Stimulated activated CD4-positive, alpha-beta T cell treated with anti-CD3 and anti-CD28 coated beads, Interleukin-1b, Interleukin-23, amount 100 ng/mL, for 1 hour (primary cell): ENCODE results near the gene ANKRD17.

Experiments used
- DNase-seq, 2 donors: peaks; one replicate each; pipeline ENCODE4 v3.0.0-alpha.2; 2020; ENCODE audit warnings: low read depth in 2 of 2

Gene ANKRD17

DNA sequence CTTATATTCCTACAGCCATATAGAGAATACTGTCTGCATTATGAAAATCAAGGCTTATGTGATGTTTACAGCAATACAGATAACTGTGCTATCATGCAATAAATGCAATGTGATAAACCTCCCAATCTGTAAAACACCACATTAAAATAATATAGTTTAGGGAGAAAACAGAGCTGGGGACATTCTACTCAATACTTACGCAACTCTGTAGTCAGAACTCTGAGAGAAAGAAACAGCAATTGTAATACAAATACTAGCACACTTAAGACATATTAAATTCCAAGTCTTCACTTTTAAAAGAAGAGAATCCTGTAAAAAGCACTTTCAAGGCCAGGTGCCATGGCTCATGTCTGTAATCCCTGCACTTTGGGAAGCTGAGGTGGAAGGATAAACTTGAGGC is 61.4 kb downstream of the ANKRD17 start:
- no peak for DNase-seq

DNA sequence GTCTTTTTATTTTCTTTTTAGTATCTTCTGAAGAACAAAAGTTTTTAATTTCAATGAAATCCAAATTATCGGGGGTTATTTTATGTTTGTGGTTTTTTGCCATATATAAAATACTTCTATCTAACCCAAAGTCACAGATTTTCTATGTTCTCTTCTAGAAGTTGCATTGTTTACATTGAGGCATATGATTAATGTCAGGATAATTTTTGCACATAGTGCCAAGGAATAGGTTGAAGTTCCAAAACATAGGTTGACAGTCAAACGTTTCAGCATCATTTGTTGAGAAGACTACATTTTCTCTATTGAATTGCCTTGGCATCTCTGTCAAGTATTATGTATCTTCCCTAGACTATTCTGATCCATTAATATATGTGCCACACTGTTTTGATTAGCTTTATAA is 64.5 kb downstream of the ANKRD17 start:
- DNase-seq: no peak

DNA sequence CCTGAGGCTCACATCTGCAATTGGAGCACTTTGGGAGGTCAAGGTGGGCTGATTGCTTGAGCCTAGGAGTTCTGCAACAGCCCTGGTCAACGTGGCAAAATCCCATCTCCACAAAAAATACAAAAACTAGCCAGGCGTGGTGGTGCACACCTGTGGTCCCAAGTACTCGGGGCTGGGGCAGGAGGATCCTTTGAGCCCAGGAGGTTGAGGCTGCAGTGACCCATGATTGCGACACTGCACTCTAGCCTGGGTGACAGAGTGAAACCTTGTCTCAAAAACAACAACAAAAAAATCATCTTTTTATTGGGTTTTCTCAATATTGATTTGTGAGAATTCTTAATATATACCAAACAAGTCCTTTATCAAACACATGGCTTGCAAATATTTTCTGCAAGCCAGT is 64.9 kb downstream of the ANKRD17 start:
- no peak for DNase-seq

DNA sequence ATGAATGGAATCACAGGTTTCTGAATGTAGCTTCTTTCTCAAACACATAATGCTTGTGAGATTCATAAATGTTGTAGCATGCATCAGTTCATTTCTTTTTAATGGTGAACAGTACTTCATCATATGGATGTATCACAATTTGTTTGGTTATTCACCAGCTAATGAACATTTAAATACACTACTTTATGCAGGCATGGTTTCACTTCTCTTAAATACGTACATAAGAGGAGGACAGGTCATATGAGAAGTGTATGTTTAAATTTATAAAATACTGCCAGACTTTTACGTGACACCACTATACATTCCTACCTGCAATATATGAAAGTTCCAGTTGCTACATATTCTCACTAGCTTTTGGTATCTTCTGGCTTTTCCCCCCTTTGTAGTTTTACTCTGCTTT is 65.4 kb downstream of the ANKRD17 start:
- no peak for DNase-seq

DNA sequence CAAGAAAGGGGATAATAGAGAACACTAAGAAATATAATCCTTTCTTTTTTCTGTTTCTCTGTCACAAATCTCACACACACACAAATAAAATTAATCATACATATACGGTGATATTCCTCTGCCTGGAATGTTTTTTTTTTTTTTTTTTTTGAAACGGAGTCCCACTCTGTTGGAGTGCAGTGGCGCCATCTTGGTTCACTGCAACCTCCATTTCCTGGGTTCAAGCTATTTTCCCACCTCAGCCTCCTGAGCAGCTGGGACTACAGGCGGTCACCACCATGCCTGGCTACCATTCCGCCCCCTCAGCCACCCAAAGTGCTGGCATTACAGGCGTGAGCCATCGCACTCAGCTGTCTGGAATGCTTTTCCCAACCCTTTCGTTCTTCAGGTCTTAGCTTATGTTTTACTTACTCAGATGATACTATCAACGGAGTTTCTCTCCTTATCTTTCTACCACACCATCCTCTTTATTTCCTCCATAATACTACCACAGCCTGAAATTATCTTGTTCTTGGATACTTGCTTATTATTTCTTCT is 69.3 kb downstream of the ANKRD17 start:
- no peak for DNase-seq

DNA sequence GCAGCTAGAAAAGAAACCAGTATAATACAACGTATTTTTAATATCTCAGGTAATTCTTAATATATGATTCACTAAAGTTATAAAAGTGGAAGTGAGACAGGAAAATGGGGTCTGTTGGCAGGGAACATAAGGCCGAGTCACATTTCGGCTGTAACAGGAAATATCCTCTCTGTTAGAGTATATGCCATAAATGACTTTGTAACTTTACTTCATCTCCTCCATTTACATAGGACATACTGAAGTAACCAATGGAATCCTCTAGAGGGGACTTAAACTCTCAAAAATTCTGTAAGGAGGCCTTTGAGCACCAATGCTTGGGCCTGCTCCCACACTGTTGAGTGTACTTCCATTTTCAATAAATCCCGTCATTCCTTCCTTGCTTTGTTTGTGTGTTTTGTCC is 71.3 kb downstream of the ANKRD17 start:
- DNase-seq: no peak

DNA sequence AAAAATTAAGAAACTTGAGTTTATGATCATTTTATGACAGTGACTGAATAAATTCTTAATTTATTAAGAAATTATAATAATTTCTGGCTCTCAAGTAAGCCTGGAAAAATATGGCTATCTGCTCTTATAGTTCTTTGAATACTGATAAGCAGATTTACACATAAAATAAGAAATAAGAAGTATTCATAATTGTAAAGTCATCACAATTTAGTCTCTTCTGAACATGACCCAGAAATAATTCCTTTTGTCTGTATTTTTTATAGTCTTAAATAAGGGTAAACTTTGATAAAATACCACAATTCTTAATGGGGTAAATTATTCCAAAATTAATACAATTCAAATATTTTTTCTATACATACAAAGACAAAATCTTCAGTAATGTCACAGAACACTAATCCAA is 72.7 kb downstream of the ANKRD17 start:
- no peak for DNase-seq

DNA sequence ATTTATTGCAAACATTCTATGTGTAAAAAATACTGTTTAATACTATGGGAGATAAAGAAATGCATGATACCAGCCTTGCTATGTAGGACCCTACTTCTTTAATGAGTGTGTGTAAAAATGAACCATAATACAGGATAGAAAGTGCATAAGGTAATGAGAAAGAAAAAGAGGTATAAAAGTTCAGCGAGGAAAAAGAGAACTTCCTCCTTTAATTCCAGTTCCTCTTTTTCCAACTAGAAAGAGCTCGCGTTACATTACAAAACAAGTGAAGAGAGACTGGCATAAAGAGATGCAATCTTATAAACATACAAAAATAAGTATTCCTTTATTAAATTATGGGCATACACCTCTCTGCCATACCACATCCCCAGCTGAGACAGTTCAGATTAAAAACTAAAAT is 77.4 kb downstream of the ANKRD17 start:
- DNase-seq: no peak

DNA sequence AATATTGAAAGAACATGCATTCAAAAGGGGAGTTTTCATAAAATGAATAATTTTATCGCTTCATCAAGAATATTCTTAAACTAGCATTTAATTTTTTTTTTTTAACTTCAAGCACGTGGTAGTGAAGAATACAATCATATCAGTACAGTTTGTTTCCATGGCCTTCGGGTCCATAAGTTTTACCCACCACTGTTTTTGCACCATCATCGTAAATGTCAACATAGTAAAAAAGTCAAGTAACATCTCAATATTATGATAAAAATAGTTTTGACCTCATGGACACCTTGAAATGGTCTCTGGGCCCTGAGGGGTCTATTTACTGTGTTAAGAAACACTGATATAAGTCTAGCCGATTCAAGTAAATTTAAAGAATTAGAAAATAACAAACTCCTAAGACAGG is 80.2 kb downstream of the ANKRD17 start:
- no peak for DNase-seq

DNA sequence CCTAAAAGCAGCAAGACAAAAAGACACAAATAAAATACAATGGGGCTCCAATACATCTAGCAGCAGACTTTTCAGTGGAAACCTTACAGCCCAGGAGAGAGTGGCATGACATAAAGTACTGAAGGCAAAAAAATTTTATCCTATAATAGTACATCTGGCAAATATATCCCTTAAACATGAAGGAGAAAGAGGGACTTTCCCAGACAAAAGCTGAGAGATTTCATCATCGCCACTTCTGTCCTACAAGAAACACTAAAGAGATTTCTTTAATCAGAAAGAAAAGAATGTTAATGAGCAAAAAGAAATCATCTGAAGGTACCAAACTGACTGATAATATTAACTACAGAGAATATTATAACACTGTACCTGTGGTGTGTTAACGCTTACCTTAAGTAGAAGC is 86.4 kb downstream of the ANKRD17 start:
- no peak for DNase-seq

DNA sequence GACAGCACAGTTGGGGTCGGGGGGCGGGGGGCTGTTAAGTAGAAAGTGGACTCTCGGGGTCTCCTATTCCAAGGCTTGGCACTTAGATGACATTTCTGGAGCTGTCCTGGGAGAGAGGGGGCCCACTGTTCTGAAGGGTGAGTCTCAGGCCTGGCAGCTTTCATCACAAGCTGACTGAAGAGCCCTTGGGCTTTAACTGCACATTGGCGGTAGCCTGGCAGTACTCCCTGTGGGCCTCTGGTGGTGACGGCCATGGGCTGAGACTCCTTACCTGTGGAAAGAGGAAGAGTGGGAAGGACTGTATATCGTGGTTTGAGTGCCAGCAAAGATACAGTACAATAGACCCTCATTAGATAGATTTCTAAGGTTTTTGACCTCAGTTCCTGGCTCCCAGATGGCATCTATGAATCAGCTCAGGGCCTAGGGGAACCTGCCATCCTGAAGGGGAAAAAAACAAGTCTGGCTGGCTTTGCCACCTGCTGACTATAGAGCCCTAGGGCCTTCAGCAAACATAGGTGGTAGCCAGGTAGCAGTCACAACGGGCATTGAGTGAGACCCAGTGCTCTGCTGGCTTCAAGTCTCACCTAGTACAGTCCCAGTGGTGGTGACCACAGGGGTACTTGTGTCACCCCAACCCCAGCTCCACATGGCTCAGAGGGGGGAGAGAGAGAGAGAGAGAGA is 87.9 kb downstream of the ANKRD17 start:
- no peak for DNase-seq

DNA sequence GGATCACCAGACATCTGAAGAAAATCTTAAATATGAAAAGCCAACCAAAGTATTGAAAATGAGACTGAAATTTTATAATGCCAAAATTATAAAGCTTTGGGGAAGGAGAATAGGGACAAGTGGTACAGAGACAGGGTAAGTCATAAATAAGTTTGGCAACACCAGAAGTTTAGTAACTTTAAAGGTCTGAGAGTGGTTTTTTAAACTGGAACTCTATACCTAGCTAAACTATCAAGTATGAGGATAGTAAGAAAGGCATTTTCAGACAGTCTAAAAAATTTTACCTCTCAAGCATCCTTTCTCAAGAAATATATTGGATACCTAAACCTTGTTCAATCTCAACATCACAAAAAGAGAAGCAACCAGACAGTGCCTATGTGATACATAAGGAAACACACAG is 92.4 kb downstream of the ANKRD17 start:
- no peak for DNase-seq

DNA sequence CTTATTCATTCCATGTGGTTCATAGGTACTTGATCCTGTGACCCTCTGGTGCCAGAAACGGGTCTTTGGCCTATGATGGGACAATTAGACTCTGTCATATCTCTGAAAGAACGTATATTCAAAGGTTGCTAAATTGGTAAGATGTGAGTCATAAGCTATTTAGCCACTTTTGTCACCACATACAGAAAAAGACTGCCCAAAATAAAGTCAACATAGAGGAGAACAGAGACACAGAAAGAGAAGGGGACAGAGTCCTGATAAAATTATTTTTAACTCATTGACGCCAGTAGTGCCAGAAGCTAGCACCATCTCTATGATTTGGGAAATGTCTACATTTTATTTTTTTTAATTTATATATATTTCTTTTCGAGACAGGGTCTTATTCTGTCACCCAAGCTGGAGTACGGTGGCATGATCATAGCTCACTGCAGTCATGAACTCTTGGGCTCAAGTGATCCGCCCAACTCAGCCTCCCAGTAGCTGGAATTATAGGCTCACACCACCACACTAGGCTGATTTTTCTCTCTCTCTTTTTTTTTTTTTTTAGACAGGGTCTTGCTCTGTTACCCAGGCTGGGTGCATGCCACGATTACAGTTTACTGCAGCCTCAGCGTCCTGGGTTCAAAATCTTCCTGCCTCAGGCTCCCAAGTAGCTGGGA is 96.9 kb downstream of the ANKRD17 start:
- DNase-seq: no peak

DNA sequence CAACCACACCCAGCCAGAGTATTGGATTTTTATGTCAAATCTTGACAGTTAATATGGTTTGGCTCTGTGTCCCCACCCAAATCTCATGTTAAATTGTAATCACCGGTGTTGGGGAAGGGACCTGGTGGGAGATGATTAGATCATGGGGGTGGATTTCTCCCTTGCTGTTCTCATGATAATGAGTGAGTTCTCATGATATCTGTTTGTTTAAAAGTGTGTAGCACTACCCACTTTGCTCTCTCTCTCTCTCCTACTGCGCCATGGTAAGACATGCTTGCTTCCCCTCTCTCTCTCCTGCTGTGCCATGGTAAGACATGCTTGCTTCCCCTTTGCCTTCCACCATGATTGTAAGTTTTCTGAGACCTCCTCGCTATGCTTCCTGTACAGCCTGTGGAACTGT is 102.2 kb downstream of the ANKRD17 start:
- DNase-seq: no peak

DNA sequence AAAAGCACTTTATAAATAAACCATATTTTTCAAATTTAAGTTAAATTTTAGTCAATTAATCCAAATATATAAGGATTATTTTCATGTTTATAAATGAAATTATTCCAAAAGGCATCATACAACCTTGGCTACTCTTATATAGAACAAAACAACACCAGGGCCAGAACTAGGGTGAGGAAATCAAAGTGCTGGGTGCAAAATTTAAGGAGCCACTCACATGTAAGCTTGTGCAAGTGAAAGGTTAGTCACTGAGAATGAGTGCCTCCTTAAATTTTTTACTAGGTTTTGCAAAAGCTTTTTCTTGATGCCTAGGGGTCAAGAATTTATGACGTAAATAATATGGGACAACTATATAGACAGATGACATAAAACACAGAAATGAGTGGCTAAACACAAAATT is 105.7 kb downstream of the ANKRD17 start:
- DNase-seq: no peak

DNA sequence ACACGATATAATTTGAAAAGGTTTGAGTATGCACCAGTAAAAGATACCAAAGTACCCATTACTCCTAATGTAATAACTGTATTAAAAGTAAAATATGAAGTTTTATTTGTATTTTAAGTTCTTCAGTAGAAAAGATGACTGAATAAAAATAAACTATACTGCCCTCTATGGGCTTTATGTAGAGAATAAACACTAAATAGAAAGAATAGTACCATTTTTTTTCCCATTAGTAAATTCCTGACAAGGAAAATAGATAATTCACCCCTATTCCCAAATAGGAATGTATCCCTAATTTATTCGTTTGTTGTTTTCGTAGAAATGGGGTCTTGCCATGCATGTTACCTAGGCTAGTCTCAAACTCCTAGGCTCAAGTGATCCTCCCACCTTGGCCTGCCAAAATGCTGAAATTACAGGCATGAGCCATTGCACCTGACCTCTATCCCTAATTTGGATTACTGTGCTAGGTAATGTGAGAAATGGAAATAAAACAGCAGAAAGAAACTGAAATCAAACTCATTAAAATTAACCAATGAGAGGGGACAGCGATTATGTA is 115.5 kb downstream of the ANKRD17 start:
- no peak for DNase-seq

DNA sequence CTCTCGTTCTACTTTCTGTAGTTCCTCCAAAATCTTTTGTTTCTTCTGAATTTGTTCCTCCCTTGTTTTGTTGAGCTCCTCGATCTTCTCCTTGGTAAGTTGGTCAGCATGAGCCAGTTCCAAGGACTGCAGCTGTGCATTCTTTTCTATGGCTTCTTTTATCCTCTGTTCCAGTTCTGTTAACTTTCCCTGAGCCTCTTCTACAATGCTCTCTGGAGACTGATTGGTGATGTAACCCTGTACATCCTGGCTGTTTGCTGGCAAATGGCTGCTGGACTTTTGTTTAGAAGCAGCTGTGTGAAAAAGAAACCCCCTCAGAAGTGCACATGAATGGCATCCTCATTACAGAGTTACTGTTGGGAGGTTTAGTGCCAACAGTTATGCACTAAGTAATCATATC is 118.6 kb downstream of the ANKRD17 start:
- no peak for DNase-seq

DNA sequence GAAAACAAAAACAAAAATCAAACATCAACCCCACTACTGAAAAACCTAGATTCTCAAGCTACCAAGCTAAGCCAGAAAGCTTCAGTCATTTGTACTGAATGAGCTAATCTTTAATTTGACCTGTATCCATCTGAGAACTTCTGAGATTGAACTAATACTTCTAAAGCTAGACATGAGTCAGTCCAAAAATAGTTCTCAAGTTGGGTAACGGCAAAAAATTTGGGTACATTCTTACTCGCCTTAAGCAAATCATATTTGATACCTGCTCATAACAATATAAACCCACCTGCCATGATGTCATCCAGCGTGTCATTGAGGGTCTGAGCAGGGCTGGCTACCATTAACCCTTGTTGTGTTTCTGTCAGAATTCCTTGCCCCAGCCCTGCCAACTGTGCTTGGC is 119.4 kb downstream of the ANKRD17 start:
- DNase-seq: no peak

DNA sequence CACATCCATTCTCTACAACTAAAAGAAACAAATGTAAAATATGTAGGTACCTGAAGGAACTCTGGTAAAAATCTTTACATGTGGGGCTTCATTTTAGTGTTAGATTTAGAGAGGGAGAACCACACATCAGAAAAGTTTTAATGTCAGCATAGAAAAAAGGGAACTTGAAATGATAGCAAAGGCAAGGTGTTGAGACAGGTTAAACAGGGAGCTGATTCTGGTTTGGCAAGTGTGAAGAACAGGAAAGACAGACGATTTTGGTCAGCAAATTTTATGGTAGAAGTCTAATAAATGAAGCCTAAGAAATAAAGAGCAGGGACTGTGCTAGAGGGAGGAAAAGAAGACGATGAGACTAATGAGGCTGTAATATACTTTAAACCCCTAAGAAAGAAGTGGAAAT is 121.5 kb downstream of the ANKRD17 start:
- no peak for DNase-seq

DNA sequence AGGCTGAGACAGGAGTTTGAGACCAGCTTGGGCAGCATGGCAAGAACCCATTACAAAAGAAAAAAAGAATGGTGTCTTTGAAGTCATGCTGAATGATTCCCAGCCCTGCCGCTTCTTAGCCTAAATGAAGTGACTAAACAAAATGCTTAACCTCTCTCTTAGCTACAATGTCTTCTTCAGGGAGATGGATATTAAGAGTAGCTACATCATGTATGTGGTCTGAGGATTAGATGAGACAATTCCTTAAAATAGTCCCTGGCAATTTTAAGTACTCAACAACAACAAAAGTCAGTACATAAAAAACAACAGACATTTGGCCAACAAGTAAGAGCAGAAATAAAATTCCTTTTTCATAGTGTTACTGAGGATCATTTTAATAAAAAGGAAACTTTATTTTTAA is 124.8 kb downstream of the ANKRD17 start:
- DNase-seq: no peak

DNA sequence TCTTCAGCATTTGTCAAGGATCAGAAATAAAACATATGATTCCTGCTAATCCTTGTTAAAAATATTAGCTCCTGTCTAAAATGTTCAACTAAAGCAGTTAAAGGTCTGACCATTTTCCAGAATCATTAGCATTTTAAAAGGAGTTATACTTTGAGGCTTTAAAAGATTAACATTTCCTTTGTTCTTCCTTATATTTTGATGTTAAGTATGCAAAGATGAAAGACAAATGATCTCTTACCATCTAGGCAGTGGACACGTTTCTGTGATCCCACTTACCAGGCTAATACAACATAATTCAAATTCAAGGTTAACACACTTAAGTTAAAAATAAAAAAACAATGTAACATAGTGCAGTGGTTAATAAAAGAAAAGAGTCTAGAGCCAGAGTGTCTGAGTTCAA is 127.3 kb downstream of the ANKRD17 start:
- DNase-seq: no peak

DNA sequence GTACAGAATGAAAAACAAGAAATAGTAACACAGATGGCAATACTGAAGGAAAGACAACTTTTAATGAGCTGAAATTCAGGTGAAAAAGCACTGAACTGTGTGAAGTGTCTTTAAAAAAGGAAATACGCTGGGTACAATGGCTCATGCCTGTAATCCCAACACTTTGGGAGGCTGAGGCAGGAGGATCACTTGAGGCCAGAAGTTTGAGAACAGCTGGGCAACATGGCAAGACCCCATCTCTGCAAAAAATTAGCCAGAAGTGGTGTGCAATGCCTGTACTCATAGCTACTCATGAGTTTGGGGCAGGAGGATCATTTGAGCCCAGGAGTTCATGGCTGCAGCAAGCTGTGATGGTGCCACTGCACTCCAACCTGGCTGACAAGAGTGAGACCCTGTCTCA is 129.3 kb downstream of the ANKRD17 start:
- no peak for DNase-seq

DNA sequence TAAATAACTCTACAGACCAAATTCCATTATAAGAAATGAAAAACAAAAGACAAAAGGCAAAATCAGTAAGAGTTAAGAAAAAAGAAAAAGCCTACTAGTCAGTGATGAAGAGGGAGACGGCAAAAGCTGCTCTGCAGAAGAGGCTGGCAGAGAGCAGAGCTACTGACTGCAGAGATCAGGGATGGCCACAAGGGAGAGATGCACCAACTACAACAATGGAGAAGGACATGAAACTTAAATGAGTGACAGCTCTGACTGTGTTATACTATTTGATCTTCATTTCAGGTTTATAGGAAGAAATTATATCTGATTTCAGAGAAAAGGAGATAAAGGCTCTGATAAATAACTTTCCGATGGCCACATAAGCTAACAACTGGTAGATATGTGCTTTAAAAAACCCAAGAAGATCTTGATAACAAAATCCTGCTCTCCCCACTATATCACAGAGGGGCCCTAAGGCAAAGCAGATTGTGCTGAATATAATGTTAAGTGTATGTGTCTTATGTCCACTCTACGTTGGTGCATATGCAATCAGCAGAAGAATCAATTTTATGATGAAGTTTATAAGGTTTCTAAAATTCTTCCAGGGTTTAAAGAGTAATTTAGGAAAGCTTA is 130.7 kb downstream of the ANKRD17 start:
- no peak for DNase-seq
